Right ventricle myocardium inferior (tissue), 1 donor: Measurements from ENCODE around the gene ANKRD45. TPM values are rescaled to one million over a fixed set of nuclear protein-coding genes. Genes with fewer than 3 reads are reported as not detected.
"Not testable (repeated sequence)": the region's sequence is repeated elsewhere in the genome, so short reads cannot be mapped to it uniquely, and the experiment has no call there.

Experiments used
- ATAC-seq: fragments of 200-7000 bp; cut with Tn5 transposase; one replicate; pipeline ENCODE4 v1.9.1; 2020; ENCODE audit warnings: mild to moderate bottlenecking, moderate library complexity
- DNase-seq: peaks from one replicate; pipeline ENCODE4 v3.0.0; 2021; ENCODE audit errors: missing footprints
- intact Hi-C: fragments of 100-400 bp; cut with DNase I; formaldehyde crosslinking; loops from one replicate; pipeline ENCODE4 v1.11.0; 2022
- total RNA-seq: library from RNA; stranded (reverse); fragmentation: NEBNext Ultra II Directional; extraction: Animal tissue kit (Norgen Biotek cat#: 25700); gene quantifications from one replicate; pipeline ENCODE4 v1.2.1, GENCODE V29; 2021
- donor health status: DM: no; HTN: yes; CAD: no; lungs with severe emphysema.

Gene ANKRD45
- total RNA-seq, 1 donor from 2014 or later, result 0.16 TPM

GRCh38 chr1:173591138-173591537, 78.5 kb downstream of the ANKRD45 start:
- intact Hi-C loops, ATAC-seq, DNase-seq: not testable (repeated sequence)

- ATAC-seq (no peak), DNase-seq (no peak)
- intact Hi-C loops, result no loop called here
Observed at GRCh38 chr1:173590557-173590956, 79.1 kb downstream of the ANKRD45 start.

- no peak for ATAC-seq
- intact Hi-C loops, result no loop called here
- DNase-seq, result no peak
Observed at GRCh38 chr1:173581383-173582079, 88.1 kb downstream of the ANKRD45 start.

GRCh38 chr1:173580658-173581057, 89.0 kb downstream of the ANKRD45 start:
- no peak for DNase-seq
- intact Hi-C loops, result no loop called here
- no peak for ATAC-seq

- intact Hi-C loops, result no loop called here
- DNase-seq, result no peak
- ATAC-seq, result no peak
Observed at GRCh38 chr1:173580071-173580470, 89.6 kb downstream of the ANKRD45 start.

- ATAC-seq (no peak), DNase-seq (no peak)
- intact Hi-C loops, result no loop called here
Observed at GRCh38 chr1:173573596-173573995, 96.1 kb downstream of the ANKRD45 start.

- DNase-seq (no peak), ATAC-seq (no peak)
- intact Hi-C loops, result no loop called here
Observed at GRCh38 chr1:173572201-173572873, 97.3 kb downstream of the ANKRD45 start.

- no peak for DNase-seq
- ATAC-seq, result no peak
- intact Hi-C loops, result no loop called here
Observed at GRCh38 chr1:173570370-173571007, 99.2 kb downstream of the ANKRD45 start.

GRCh38 chr1:173568483-173568882, 101.2 kb downstream of the ANKRD45 start:
- intact Hi-C loops, result no loop called here
- DNase-seq (no peak), ATAC-seq (no peak)

GRCh38 chr1:173563846-173564245, 105.8 kb downstream of the ANKRD45 start:
- ATAC-seq, DNase-seq, intact Hi-C loops: not testable (repeated sequence)

GRCh38 chr1:173562813-173563212, 106.8 kb downstream of the ANKRD45 start:
- intact Hi-C loops, result no loop called here
- DNase-seq (no peak), ATAC-seq (no peak)

GRCh38 chr1:173561263-173561662, 108.4 kb downstream of the ANKRD45 start:
- intact Hi-C loops, result no loop called here
- no peak for DNase-seq
- no peak for ATAC-seq

- intact Hi-C loops, result no loop called here
- no peak for ATAC-seq
- no peak for DNase-seq
Observed at GRCh38 chr1:173560285-173560880, 109.3 kb downstream of the ANKRD45 start.

Other genes starting within 250 kb of the ANKRD45 start
- 518 TPM for gene PRDX6, start 192.5 kb downstream of the ANKRD45 start, total RNA-seq
- 0.16 TPM for gene SLC9C2, start 66.8 kb downstream of the ANKRD45 start, total RNA-seq
- gene TEX50, start 34.5 kb downstream of the ANKRD45 start, total RNA-seq, result not detected
- gene KLHL20, start 45.1 kb upstream of the ANKRD45 start, total RNA-seq, result 16.5 TPM
- 13.5 TPM for gene DARS2, start 154.8 kb upstream of the ANKRD45 start, total RNA-seq
- 3.3 TPM for gene CENPL, start 155.0 kb upstream of the ANKRD45 start, total RNA-seq
- gene GAS5, start 198.1 kb upstream of the ANKRD45 start, total RNA-seq, result 46.4 TPM
- 7.7 TPM for gene ZBTB37, start 198.5 kb upstream of the ANKRD45 start, total RNA-seq
- gene SERPINC1, start 247.5 kb upstream of the ANKRD45 start, total RNA-seq, result 0.46 TPM